GM13977 (cell line): ENCODE data around the gene FOLR1.

ENCODE experiments used
- DNase-seq: peaks from one replicate; pipeline ENCODE4 v3.0.0; 2012; ENCODE audit warnings: low spot score
- CTCF ChIP-seq: IDR thresholded peaks from 2 replicates; pipeline ENCODE4 v1.5.1; 2012; ENCODE audit warnings: mild to moderate bottlenecking, control low read depth; ENCODE audit not compliant: insufficient read depth; ENCODE audit errors: extremely low read depth, missing control alignments
- in situ Hi-C: fragments of 300-500 bp; cut with MboI; formaldehyde crosslinking; loops from one replicate; pipeline ENCODE4 v1.12.0; 2022; ENCODE audit warnings: low sequenced_read_pairs, low pct_unique_long_range_greater_than_20kb, mixed read lengths, inconsistent platforms; ENCODE audit not compliant: unreplicated experiment

Gene FOLR1

DNA sequence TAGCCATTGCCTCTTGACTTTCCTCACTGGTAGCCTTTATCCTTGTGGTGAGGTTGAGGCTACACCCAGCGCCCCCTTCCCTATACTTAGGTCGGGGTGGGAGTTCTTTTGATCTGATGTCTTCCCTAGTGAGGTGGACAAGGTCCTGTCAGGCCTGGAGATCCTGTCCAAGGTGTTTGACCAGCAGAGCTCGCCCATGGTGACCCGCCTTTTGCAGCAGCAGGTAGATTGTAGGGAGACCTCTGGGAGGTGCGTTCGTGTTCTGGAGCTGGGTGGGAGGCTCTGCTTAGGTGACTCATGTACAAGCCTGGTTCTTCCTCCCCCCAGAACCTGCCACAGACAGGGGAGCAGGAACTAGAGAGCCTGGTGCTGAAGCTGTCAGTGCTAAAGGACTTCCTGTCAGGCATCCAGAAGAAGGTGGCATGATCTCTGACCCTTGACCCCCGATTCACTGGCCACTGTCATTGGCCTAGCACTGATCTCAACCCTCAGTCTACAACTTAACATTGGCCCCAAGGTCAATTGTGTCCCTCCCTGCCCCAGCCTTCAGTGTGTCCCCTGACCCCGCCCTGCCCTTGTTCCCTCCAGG lies 37.5 kb downstream of the FOLR1 start:
- TF ChIP-seq CTCF = no peak
- no peak for DNase-seq
- in situ Hi-C loops = no loop called here

GRCh38 chr11:72229925-72230763 lies 38.2 kb downstream of the FOLR1 start:
- DNase-seq = peak; percentile 16
- in situ Hi-C loops = no loop called here
- TF ChIP-seq CTCF = no peak

DNA sequence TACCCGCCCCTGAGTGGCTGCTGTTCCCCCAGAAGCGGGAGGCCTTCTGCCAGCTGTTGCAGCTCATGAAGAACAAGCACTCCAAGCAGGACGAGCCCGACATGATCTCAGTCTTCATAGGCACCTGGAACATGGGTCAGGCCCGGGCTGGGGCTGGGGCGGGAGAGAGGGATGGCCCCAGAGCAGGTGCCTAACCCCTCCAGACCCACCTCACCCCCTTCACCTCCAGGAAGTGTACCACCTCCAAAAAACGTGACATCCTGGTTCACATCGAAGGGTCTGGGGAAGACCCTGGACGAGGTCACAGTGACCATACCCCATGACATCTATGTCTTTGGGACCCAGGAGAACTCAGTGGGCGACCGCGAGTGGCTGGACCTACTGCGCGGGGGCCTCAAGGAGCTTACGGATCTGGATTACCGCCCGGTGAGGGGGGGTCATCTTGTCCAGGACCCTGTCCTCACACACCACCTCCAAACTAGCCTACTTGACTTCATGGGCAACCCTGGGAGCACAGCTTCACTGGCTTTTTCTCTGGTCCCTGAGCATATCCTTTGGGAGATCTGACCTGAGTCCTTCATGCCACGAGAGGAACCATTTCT lies 38.9 kb downstream of the FOLR1 start:
- no peak for TF ChIP-seq CTCF
- peak; percentile 11 for DNase-seq
- in situ Hi-C loops = no loop called here

DNA sequence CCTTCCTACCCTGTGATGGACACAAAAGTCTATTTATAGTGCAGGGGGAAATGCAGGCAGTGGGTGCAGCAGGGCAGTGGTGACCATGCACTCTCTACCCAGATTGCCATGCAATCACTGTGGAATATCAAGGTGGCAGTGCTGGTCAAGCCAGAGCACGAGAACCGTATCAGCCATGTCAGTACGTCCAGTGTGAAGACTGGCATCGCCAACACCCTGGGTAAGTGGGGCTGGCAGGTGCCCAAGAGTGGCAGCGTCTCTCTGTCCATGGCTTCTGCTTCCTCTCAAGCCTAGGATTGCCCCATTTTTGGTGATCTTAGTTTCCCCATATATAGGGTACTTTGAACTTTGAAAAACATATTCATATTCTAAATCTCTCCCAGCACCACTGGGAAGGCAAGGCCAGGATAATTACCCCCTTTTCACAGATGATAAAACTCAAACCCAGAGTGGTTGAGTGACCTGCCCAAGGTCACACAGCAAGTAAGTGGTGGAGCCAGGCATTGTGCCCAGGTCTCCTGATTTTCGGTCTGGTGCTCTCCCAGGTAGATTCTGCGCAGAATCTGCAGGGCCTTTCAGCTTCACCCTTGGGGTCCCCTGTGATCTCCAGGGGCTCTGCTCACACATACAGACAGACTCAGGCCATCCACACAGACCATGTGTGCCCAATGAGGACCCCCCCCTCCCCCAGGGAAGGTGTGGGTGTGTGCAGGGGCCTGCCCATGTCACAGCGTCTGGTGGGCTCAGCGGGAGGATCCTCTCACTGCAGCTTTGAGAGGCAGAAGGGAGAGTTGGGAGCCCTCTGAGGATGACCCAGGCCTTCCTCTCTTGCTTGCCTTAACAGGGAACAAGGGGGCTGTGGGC lies 39.7 kb downstream of the FOLR1 start:
- TF ChIP-seq CTCF = no peak
- peak; percentile 11 for DNase-seq
- in situ Hi-C loops = no loop called here

- no peak for TF ChIP-seq CTCF
- DNase-seq = no peak
Measured at GRCh38 chr11:72232260-72233055, 40.5 kb downstream of the FOLR1 start.

More at GRCh38 chr11:72232260-72233055, 40.5 kb downstream of the FOLR1 start:
- in situ Hi-C loops = no loop called here
